Calu3 (cell line): ENCODE data around the gene PRKAR1A. TPM values are rescaled to one million over a fixed set of nuclear protein-coding genes. Genes with fewer than 3 reads are reported as not detected.

Experiments used
- BruUV-seq: library from RNA; stranded (reverse); fragments of 400-500 nt; replicated peaks from 2 replicates; lab custom pipeline; 2021; lab: Mats Ljungman, UMichigan
- CTCF ChIA-PET: fragments of 300-600 bp; sonication (Branson Sonifier 250); formaldehyde crosslinking; loops from one replicate; lab custom pipeline; 2022; ENCODE audit warnings: antibody characterized with exemption; lab: Charles Lee
- DNase-seq: peaks from one replicate; pipeline ENCODE4 v3.0.0; 2022
- H3K27ac Mint-ChIP-seq: one replicate; pipeline ENCODE4 v1.8.0; 2022; ENCODE audit warnings: mixed read lengths; ENCODE audit not compliant: unreplicated experiment
- H3K27me3 Mint-ChIP-seq: one replicate; pipeline ENCODE4 v1.8.0; 2022; ENCODE audit warnings: mixed read lengths; ENCODE audit not compliant: unreplicated experiment
- H3K36me3 Mint-ChIP-seq: one replicate; pipeline ENCODE4 v1.8.0; 2022; ENCODE audit warnings: mild to moderate bottlenecking, moderate library complexity, mixed read lengths; ENCODE audit not compliant: insufficient read depth, unreplicated experiment
- H3K4me1 Mint-ChIP-seq: one replicate; pipeline ENCODE4 v1.8.0; 2022; ENCODE audit warnings: mild to moderate bottlenecking, low read depth, mixed read lengths; ENCODE audit not compliant: unreplicated experiment
- H3K4me3 Mint-ChIP-seq: one replicate; pipeline ENCODE4 v1.8.0; 2022; ENCODE audit warnings: mild to moderate bottlenecking, low read depth, moderate library complexity, mixed read lengths; ENCODE audit not compliant: unreplicated experiment
- H3K9me3 Mint-ChIP-seq: one replicate; pipeline ENCODE4 v1.8.0; 2022; ENCODE audit warnings: low read depth, mixed read lengths; ENCODE audit not compliant: unreplicated experiment
- CTCF ChIP-seq: fragments of 200-600 bp; IDR thresholded peaks from one replicate; pipeline ENCODE4 v1.8.0; 2022; ENCODE audit warnings: antibody characterized with exemption; ENCODE audit not compliant: unreplicated experiment
- intact Hi-C: fragments of 100-400 bp; cut with micrococcal nuclease; formaldehyde crosslinking; loops from one replicate; pipeline ENCODE4 v1.10.0; 2022; ENCODE audit not compliant: unreplicated experiment
- total RNA-seq: library from RNA; stranded (reverse); gene quantifications from 2 replicates; pipeline ENCODE4 v1.2.3, GENCODE V29; 2022

Gene PRKAR1A
- total RNA-seq, 1 experiment from 2014 or later = 239 TPM

GRCh38 chr17:68468788-68469187 lies 43.4 kb upstream of the PRKAR1A start:
- H3K36me3 Mint-ChIP-seq = no peaks in the 10 kb centered on the region
- no peak for TF ChIP-seq CTCF
- H3K9me3 Mint-ChIP-seq = no peaks in the 10 kb centered on the region
- H3K4me1 Mint-ChIP-seq = peaks cover 11% of the 10 kb centered on the region
- no peak overlapping the region for H3K27ac Mint-ChIP-seq
- CTCF ChIA-PET = interaction anchor here (0.6 kb wide), 1 partner anchor 1316 kb away, joined by 5 read pairs; no protein-coding TSS in a partner anchor
- no peak for DNase-seq
- no peak overlapping the region for H3K4me3 Mint-ChIP-seq
- peaks cover 31% of the 10 kb centered on the region for H3K27me3 Mint-ChIP-seq
- BruUV-seq = no TSS peak
- intact Hi-C loops = loop anchor here (10.0 kb wide), 1 partner anchor 504 kb away; no protein-coding TSS in a partner anchor

- CTCF ChIA-PET = interaction anchor here (0.6 kb wide), 1 partner anchor 620 kb away, joined by 5 read pairs; no protein-coding TSS in a partner anchor
- intact Hi-C loops = no loop called here
- Mint-ChIP-seq H3K9me3 (no peaks in the 10 kb centered on the region), H3K4me1 (peaks cover 11% of the 10 kb centered on the region), H3K36me3 (peaks cover 5% of the 10 kb centered on the region), H3K27me3 (peaks cover 31% of the 10 kb centered on the region), H3K27ac (no peak overlapping the region), H3K4me3 (no peak overlapping the region)
- TF ChIP-seq CTCF = no peak
- BruUV-seq = no TSS peak
- DNase-seq = no peak
Measured at GRCh38 chr17:68470961-68471360, 41.3 kb upstream of the PRKAR1A start.

- Mint-ChIP-seq H3K4me1 (no peaks in the 10 kb centered on the region), H3K4me3 (no peak overlapping the region), H3K36me3 (no peaks in the 10 kb centered on the region), H3K9me3 (peaks cover 4% of the 10 kb centered on the region), H3K27ac (no peak overlapping the region), H3K27me3 (peaks cover 37% of the 10 kb centered on the region)
- CTCF ChIA-PET = no interaction called here
- DNase-seq = no peak
- no peak for TF ChIP-seq CTCF
- BruUV-seq = no TSS peak
- intact Hi-C loops = no loop called here
Measured at GRCh38 chr17:68480885-68481284, 31.3 kb upstream of the PRKAR1A start.

GRCh38 chr17:68482576-68483041 lies 29.6 kb upstream of the PRKAR1A start:
- H3K4me1 Mint-ChIP-seq = no peaks in the 10 kb centered on the region
- DNase-seq = no peak
- no peak overlapping the region for H3K4me3 Mint-ChIP-seq
- CTCF ChIA-PET = no interaction called here
- H3K36me3 Mint-ChIP-seq = no peaks in the 10 kb centered on the region
- intact Hi-C loops = no loop called here
- H3K27ac Mint-ChIP-seq = no peak overlapping the region
- H3K9me3 Mint-ChIP-seq = peaks cover 4% of the 10 kb centered on the region
- H3K27me3 Mint-ChIP-seq = peaks cover 49% of the 10 kb centered on the region
- no peak for TF ChIP-seq CTCF
- BruUV-seq = no TSS peak
